HT-29 (cell line): ENCODE results near the gene RPL7A. TPM values are rescaled to one million over a fixed set of nuclear protein-coding genes. Genes with fewer than 3 reads are reported as not detected.
"Not testable (repeated sequence)": the region's sequence is repeated elsewhere in the genome, so short reads cannot be mapped to it uniquely, and the experiment has no call there.

ENCODE experiments used
- DNase-seq: peaks from one replicate; pipeline ENCODE4 v3.0.0-alpha.2; 2015; ENCODE audit warnings: low spot score
- small RNA-seq: library from RNA; depleted of rRNA; stranded (forward); fragments of <200 nt; gene quantifications from one replicate; pipeline ENCODE3, GENCODE V24; 2014
- total RNA-seq: library from RNA; depleted of rRNA; stranded (reverse); fragments of >200 nt; shearing (Covaris generic); gene quantifications from 2 replicates; pipeline ENCODE4 v1.2.3, GENCODE V29; 2014; rRNA removed

The RPL7A gene
- total RNA-seq, 1 experiment from 2014 or later = 2,195 TPM

DNA sequence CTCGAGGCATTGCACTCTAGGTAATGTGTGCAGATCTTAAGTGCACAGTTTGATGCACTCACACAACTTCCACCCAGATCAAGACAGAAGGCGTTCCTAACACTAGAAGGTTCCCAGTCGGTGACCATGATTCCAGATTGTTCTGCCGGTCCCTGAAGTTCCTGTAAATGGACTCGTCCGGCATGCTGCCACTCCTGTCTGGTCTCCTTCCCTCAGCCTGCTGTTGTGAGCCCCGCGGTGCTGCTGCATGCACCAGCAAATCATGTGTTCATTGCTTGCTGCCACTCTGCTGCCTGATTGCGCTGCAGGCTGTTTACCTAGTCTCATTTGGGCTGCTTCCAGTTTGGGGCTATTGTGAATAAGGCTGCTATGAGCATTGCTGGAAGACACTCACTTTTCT, 39.7 kb downstream of the RPL7A start:
- no peak for DNase-seq

DNA sequence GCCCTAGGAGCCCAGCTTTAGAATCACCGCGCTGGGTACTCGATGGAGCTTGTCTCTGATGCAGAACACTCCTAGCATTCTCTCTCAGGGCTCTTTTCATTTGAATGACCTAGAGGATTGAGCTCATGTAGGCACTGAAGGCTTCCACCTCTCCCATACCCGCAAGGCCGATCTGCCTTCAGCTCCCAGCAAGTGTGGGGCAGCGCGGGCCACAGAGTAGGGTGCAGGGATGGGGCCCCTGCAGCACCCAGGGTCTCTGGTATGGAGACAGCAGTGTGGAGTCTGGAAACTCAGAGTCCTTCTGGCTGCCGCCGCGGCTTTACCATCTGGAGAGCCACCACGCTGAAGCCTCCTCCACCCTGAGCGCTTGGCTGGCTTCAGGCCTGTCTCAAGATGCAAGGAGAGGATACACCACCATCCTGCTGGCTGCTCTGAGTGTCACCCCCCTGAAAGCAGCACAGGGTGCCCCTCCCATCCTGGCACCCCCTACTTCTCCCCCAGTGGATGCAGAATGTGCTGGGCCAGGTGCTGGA, 41.1 kb downstream of the RPL7A start:
- DNase-seq = no peak

DNA sequence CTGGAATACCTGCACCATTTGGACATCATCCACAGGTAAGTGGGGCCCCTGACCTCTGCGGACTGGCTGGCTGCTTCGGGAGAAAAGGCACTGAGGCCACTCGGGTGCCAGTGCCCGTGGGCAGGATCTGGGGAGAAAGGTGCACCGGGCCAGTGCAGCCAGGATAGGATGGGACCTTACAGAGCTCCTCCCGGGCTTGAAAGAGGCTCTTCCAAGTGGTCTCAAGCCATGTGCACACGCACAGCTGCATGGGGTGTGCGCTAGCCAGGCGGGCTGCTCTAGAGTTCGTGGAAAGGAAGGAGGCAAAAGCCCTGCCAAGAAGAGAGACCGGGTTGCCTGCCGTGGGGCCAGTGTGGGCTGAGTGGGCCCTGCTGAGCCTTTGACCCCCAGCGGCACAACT, 41.5 kb downstream of the RPL7A start:
- no peak for DNase-seq

DNA sequence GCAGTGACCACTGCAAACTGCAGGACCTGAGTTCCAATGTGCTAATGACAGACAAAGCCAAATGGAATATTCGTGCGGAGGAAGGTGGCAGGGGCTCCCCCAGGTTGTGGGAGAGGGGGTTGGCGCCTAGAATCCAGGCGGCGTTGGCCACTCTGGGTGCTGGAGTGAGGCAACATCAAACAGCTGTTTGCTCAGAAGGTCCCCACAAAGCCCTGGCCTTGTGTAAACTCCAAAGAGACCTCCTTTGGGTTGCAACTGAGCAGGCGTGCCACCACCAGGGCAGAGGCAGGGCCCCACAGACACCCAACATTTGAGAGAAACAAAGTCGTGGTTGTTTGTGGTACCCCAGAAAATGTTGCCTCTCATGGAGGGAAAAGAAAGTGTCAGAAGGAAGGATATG, 42.7 kb downstream of the RPL7A start:
- no peak for DNase-seq

DNA sequence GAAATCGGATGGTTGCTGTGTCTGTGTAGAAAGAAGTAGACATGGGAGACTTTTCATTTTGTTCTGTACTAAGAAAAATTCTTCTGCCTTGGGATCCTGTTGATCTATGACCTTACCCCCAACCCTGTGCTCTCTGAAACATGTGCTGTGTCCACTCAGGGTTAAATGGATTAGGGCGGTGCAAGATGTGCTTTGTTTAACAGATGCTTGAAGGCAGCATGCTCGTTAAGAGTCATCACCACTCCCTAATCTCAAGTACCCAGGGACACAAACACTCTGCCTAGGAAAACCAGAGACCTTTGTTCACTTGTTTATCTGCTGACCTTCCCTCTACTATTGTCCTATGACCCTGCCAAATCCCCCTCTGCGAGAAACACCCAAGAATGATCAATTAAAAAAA, 43.4 kb downstream of the RPL7A start:
- not testable (repeated sequence) for DNase-seq

DNA sequence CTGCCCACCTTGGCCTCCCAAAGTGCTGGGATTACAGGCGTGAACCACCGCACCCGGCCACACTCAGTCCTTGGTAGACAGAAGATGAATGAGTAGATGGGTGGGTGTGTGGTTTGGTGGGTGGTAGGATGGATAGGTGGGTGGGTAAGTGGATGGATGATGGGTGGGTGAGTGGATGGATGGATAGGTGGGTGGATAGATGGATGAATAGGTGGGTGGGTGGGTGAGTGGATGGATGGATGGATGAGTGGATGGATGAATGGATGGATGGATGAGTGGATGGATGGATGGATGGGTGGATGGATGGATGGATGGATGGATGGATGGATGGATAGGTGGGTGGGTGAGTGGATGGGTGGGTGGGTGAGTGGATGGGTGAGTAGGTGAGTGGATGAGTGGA, 44.3 kb downstream of the RPL7A start:
- not testable (repeated sequence) for DNase-seq

DNA sequence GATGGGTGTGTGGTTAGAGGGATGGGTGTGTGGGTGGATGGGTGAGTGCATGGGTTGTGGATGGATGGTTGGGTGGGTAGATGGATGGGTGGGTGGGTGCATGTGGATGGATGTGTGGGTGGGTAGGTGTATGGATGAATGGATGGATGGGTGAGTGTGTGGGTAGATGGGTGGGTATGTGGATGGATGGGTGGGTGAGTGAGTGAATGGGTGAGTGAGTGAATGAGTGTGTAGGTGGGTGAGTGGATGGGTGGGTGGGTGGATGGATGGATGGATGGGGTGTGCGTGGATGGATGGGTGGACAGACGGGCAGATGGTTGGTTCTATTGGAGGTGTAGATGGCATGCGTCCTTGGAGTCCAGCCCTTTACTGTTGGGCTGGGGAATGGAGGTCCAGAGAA, 45.4 kb downstream of the RPL7A start:
- DNase-seq = no peak

DNA sequence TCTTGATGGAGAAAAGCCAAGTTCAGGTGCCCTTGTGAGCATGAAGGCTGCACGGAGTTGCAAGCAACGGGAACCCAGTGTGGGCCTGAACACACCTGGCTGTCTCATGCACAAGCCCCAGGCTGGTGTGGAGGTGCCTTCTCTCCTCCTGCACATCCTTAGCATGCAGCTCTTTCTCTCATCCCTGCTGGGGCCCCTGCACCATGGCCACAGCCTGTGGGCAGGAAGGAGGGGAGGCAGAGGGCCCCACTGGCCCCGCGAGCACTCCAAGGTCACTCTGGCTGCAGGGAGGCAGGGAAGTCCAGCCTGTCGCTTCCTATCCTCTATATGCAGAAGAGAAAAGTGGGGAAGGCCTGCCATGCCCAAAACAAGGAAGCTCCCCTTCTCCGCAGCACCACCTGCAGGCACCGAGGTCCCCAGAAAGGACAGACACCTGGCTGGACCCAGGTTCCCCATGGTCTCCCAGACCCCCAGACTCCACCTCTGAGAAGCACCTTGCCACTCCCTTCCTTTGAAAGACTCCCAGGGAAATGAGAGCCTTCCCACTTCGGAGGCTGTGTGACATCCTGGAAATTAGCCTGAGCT, 46.8 kb downstream of the RPL7A start:
- DNase-seq = no peak

DNA sequence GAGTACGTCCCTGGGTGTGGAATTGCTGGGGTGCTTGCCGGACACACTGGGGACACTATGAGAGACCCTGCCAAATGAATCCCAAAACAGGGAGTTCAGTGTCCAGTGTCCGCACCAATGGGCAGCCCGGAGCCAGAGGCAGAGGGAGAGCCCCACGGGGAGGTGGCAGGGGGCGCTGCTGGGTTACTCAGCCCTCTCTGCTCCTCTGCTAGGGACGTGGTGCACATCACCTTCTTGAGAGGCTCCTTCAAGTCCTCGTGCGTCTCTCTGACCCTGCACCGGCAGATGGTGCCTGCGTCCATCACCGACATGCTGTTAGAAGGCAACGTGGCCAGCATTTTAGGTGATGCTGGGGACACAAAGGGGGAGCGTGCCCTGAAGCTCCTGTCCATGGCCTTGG, 48.9 kb downstream of the RPL7A start:
- no peak for DNase-seq

DNA sequence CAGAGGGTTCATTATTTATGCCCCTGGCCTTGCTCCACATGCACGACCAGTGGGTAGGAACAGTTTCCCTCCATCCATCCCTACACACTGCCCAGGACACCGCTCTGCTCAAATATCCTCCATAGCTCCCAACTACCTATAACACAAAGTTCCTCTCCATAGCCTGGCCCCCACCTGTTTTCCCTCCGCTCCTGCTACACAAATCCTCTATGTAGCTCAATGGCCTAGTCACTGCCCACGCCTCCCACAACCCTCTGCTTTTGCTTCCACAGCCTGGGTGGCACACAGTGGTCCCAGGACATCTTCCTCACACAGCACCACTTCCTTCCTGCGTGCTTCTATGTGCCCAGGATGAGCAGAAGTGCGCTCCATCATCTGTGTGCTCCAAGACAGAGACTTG, 49.4 kb downstream of the RPL7A start:
- no peak for DNase-seq

DNA sequence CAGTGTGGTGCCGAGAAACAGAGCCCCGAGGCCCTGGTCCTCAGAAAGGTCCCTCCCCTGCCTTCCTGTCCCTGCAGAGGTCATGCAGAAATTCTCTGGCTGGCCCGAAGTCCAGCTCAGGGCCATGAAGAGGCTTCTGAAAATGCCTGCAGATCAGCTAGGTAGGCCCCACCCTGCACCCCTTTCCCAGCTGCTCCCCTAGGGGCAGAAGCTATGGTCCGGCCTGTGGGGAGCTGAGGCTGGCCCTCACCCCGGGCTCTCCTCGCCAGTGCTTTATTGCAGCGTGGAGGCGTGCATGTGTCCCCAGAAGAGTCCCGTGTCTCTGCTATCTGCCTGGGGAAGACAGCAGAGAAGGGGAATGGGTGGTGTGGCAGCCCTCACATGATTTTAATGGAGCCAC, 49.9 kb downstream of the RPL7A start:
- no peak for DNase-seq

DNA sequence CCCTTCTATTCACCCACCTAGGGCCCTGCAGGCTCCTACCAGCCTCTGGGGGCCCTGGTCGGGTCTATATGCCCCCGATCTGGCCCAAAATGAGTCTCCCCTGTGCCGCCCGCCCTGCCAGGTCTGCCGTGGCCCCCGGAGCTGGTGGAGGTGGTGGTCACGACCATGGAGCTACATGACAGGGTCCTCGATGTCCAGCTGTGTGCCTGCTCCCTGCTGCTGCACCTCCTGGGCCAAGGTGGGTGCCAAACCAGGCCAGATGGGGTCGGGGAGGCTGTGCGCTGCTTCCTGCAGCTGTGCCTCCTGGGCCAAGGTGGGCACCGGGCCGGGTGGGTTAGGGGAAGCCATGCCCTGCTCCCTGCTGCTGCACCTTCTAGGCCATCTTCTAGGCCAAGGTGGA, 52.3 kb downstream of the RPL7A start:
- no peak for DNase-seq

Small RNAs within 50 kb of the gene (small RNA-seq; reads per million reads assigned to genes)
- gene RF00019 = not detected
- not detected for gene SNORD24
- gene SNORD36A = not detected
- not detected for gene SNORD36B
- not detected for gene SNORD36C

Other genes starting within 250 kb of the RPL7A start
- 95.0 and 102 TPM in 2 replicates for gene RALGDS, start 227.0 kb upstream of the RPL7A start, total RNA-seq
- gene GBGT1, start 184.3 kb upstream of the RPL7A start, total RNA-seq = not detected in 2 replicates
- gene OBP2B, start 139.0 kb upstream of the RPL7A start, total RNA-seq = not detected in 2 replicates
- 3.1 and 4.8 TPM in 2 replicates for gene ABO, start 73.0 kb upstream of the RPL7A start, total RNA-seq
- gene SURF6, start 12.0 kb upstream of the RPL7A start, total RNA-seq = 30.4 and 32.1 TPM in 2 replicates
- 55.0 and 58.8 TPM in 2 replicates for gene MED22, start 87 bp upstream of the RPL7A start, total RNA-seq
- gene SURF1, start 8.3 kb downstream of the RPL7A start, total RNA-seq = 27.7 and 32.7 TPM in 2 replicates
- 94.2 and 135 TPM in 2 replicates for gene SURF2, start 8.3 kb downstream of the RPL7A start, total RNA-seq
- 297 and 299 TPM in 2 replicates for gene SURF4, start 27.8 kb downstream of the RPL7A start, total RNA-seq
- not detected in 2 replicates for gene STKLD1, start 28.1 kb downstream of the RPL7A start, total RNA-seq
- 30.7 and 32.3 TPM in 2 replicates for gene REXO4, start 69.8 kb downstream of the RPL7A start, total RNA-seq
- gene ADAMTS13, start 74.1 kb downstream of the RPL7A start, total RNA-seq = 0.39 and 1.0 TPM in 2 replicates
- 48.0 and 59.5 TPM in 2 replicates for gene CACFD1, start 111.8 kb downstream of the RPL7A start, total RNA-seq
- 12.5 and 14.4 TPM in 2 replicates for gene SLC2A6, start 130.9 kb downstream of the RPL7A start, total RNA-seq
- not detected in 2 replicates for gene MYMK, start 176.7 kb downstream of the RPL7A start, total RNA-seq
- gene ADAMTSL2, start 186.5 kb downstream of the RPL7A start, total RNA-seq = 0.16 and 0.25 TPM in 2 replicates